NB4 (cell line): ENCODE measurements around the gene GRM2.

Experiments used
- CTCF ChIP-seq: IDR thresholded peaks from one replicate; pipeline ENCODE4 v1.5.1; 2012; ENCODE audit warnings: low read depth, low read length
- POLR2A ChIP-seq: IDR thresholded peaks from 2 replicates; pipeline ENCODE4 v1.6.1; 2011; ENCODE audit warnings: mild to moderate bottlenecking; ENCODE audit not compliant: insufficient read length; ENCODE audit errors: extremely low read depth

- TF ChIP-seq CTCF: no peak
- TF ChIP-seq POLR2A: no peak
Observed at GRCh38 chr3:51734572-51734907, 27.7 kb downstream of the GRM2 start.
